ENCODE measurements around the gene PNMA1.

- TF ChIP-seq NCOA1 (IDR thresholded peaks at IDR 0.05; ENCODE audit: low read depth) (no peak), MYC (IDR thresholded peaks at IDR 0.05; ENCODE audit: low read depth, low read length) (no peak), MYC (CRISPR knock-in tag; IDR thresholded peaks at IDR 0.05; ENCODE audit: borderline replicate concordance, low read depth) (no peak), NUFIP1 (IDR thresholded peaks at IDR 0.05; ENCODE audit: partially characterized antibody) (no peak), POLR2A (conservative IDR thresholded peaks at IDR 0.05) (no peak), RAD51 (IDR thresholded peaks at IDR 0.05; ENCODE audit: borderline replicate concordance, low read depth) (no peak), ZNF311 (CRISPR knock-in tag; IDR thresholded peaks at IDR 0.05) (no peak)
These were observed 19.1 kb downstream of the PNMA1 start for GRCh38 chr14:73695082-73695481.
